Activated T-cell treated with anti-CD3 and anti-CD28 coated beads, Interleukin-2, amount 50 U/mL, for 1 hour (primary cell): ENCODE measurements around the gene CCSER2.
A peak's percentile ranks its signal among the peaks of the same experiment; 100 is the strongest.
"Not testable (repeated sequence)": the region's sequence is repeated elsewhere in the genome, so short reads cannot be mapped to it uniquely, and the experiment has no call there.

Source experiments
- DNase-seq: peaks from one replicate; pipeline ENCODE4 v3.0.0-alpha.2; 2020

CCSER2 gene

GRCh38 chr10:84312816-84313215 lies 15.6 kb upstream of the CCSER2 start:
- DNase-seq = no peak

GRCh38 chr10:84314275-84314674 lies 14.1 kb upstream of the CCSER2 start:
- no peak for DNase-seq

GRCh38 chr10:84317174-84317573 lies 11.2 kb upstream of the CCSER2 start:
- no peak for DNase-seq

GRCh38 chr10:84321902-84322301 lies 6.5 kb upstream of the CCSER2 start:
- no peak for DNase-seq

GRCh38 chr10:84323566-84323965 lies 4.8 kb upstream of the CCSER2 start:
- DNase-seq = not testable (repeated sequence)

GRCh38 chr10:84326995-84327394 lies 1.4 kb upstream of the CCSER2 start:
- DNase-seq = not testable (repeated sequence)

- DNase-seq = peak; percentile 57
Observed at GRCh38 chr10:84329196-84329611, 815 bp downstream of the CCSER2 start.

- DNase-seq = peak; percentile 48
Observed at GRCh38 chr10:84329986-84330651, 1.7 kb downstream of the CCSER2 start.

- no peak for DNase-seq
Observed at GRCh38 chr10:84331091-84331490, 2.7 kb downstream of the CCSER2 start.

- DNase-seq = peak; percentile 60
Observed at GRCh38 chr10:84333864-84334451, 5.6 kb downstream of the CCSER2 start.

GRCh38 chr10:84334811-84335210 lies 6.4 kb downstream of the CCSER2 start:
- DNase-seq = no peak

- no peak for DNase-seq
Observed at GRCh38 chr10:84335516-84335915, 7.1 kb downstream of the CCSER2 start.

- DNase-seq = no peak
Observed at GRCh38 chr10:84336406-84337090, 8.2 kb downstream of the CCSER2 start.

GRCh38 chr10:84337199-84337598 lies 8.8 kb downstream of the CCSER2 start:
- no peak for DNase-seq

- no peak for DNase-seq
Observed at GRCh38 chr10:84339025-84339424, 10.6 kb downstream of the CCSER2 start.

- DNase-seq = no peak
Observed at GRCh38 chr10:84340187-84340586, 11.8 kb downstream of the CCSER2 start.

GRCh38 chr10:84340632-84341537 lies 12.5 kb downstream of the CCSER2 start:
- DNase-seq = no peak

- DNase-seq = no peak
Observed at GRCh38 chr10:84341538-84341856, 13.1 kb downstream of the CCSER2 start.

- DNase-seq = no peak
Observed at GRCh38 chr10:84341983-84342382, 13.6 kb downstream of the CCSER2 start.

GRCh38 chr10:84342584-84342983 lies 14.2 kb downstream of the CCSER2 start:
- DNase-seq = no peak

- no peak for DNase-seq
Observed at GRCh38 chr10:84343831-84344230, 15.4 kb downstream of the CCSER2 start.

- no peak for DNase-seq
Observed at GRCh38 chr10:84344526-84344925, 16.1 kb downstream of the CCSER2 start.

- DNase-seq = not testable (repeated sequence)
Observed at GRCh38 chr10:84347575-84348002, 19.2 kb downstream of the CCSER2 start.
